Body of pancreas (tissue), 4 donors: ENCODE results near the gene UBE2E1.

Experiments
- POLR2A ChIP-seq, 3 donors: fragments of 450-650 bp; IDR thresholded peaks; one replicate each; pipeline ENCODE4 v1.6.1; 2016; ENCODE audit warnings: antibody characterized with exemption in 3 of 3, mild to moderate bottlenecking in 2 of 3
- TF ChIP-seq, protein P1 (sequence below), 7 experiments: fragments of 450-650 bp in 4 of 7; fragments of 200-600 bp in 3 of 7; sonication (generic) in 3 of 7; IDR thresholded peaks; one replicate each; pipeline ENCODE4 v1.5.1; 2016 to 2019; ENCODE audit warnings: antibody characterized with exemption in 7 of 7

DNA sequence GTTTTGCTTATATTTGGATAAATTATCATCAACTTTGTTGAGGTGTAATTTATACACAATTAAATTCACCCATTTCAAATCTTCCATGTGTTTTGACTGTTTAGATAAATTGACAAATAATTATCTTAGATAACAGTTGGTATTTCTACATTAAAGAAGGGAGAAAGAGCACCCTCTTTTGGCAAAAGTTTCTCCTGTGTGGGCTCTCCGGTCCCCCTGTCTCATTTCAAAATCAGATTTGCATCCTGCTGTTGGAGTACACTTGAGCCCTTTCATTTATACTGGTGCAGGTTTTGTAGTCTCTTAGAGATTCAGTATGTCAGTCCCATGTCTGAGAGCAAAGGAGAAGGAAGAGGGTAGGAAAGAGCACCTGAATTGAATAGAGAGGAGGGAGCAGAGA lies 61.6 kb downstream of the UBE2E1 start:
- TF ChIP-seq, protein P1, sequence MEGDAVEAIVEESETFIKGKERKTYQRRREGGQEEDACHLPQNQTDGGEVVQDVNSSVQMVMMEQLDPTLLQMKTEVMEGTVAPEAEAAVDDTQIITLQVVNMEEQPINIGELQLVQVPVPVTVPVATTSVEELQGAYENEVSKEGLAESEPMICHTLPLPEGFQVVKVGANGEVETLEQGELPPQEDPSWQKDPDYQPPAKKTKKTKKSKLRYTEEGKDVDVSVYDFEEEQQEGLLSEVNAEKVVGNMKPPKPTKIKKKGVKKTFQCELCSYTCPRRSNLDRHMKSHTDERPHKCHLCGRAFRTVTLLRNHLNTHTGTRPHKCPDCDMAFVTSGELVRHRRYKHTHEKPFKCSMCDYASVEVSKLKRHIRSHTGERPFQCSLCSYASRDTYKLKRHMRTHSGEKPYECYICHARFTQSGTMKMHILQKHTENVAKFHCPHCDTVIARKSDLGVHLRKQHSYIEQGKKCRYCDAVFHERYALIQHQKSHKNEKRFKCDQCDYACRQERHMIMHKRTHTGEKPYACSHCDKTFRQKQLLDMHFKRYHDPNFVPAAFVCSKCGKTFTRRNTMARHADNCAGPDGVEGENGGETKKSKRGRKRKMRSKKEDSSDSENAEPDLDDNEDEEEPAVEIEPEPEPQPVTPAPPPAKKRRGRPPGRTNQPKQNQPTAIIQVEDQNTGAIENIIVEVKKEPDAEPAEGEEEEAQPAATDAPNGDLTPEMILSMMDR (IDR thresholded peaks at IDR 0.05) = no peak
- no peak for TF ChIP-seq POLR2A (IDR thresholded peaks at IDR 0.05)
